ENCODE results near the gene NPY. TPM values are rescaled to one million over a fixed set of nuclear protein-coding genes. Genes with fewer than 3 reads are reported as not detected.

The NPY gene
- total RNA-seq, 1 experiment from 2014 or later: not detected

DNA sequence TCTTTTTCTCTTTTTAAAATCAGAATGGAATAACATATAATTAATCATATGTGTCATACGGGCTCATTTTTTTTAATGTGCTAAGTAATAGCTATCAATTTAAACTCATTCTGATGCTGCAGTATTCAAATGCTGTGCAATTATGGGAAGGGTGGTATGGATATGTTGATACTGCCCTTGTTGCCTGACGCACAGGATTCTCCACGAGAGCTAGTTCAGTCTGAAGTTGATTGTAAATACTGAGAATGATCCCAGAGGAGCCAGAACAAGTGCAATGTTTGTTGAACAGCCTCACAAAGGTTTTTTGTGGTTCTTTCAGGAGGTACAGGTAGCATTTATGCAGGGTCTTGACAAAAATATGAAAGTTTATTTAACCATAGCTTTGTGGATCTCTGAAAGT, 13.4 kb downstream of the NPY start:
- DNase-seq (ENCODE audit: low read depth, low spot score) (no peak), ATAC-seq (no peak)
- in situ Hi-C loops (cut with HindIII; ENCODE audit: low pct_unique_long_range_greater_than_20kb, low sequenced_read_pairs): no loop called here
- Histone ChIP-seq H3K9me3 (ENCODE audit: control insufficient read depth, insufficient read depth, low read depth, low read length) (no peaks in the 10 kb centered on the region), H3K4me3 (ENCODE audit: low read depth in 2 of 2, low read length in 2 of 2) (no peak overlapping the region), H3K27ac (ENCODE audit: low read length) (no peak overlapping the region), H3K4me1 (ENCODE audit: control insufficient read depth, insufficient read depth, low read length) (no peaks in the 10 kb centered on the region), H3K36me3 (ENCODE audit: control insufficient read depth, insufficient read depth, low read length) (no peaks in the 10 kb centered on the region), H3K27me3 (ENCODE audit: control insufficient read depth, insufficient read depth, low read length) (peaks cover 7% of the 10 kb centered on the region; the same call in 1 of the 2 replicates)
- CTCF ChIA-PET: no interaction called here
- no TSS peak for BruUV-seq (replicated peaks)
- TF ChIP-seq TCF7L2 (IDR thresholded peaks at IDR 0.05; ENCODE audit: low read depth, low read length) (no peak), POLR2AphosphoS5 (IDR thresholded peaks at IDR 0.05; ENCODE audit: low read depth, low read length) (no peak)
- TF ChIP-seq, protein P1, sequence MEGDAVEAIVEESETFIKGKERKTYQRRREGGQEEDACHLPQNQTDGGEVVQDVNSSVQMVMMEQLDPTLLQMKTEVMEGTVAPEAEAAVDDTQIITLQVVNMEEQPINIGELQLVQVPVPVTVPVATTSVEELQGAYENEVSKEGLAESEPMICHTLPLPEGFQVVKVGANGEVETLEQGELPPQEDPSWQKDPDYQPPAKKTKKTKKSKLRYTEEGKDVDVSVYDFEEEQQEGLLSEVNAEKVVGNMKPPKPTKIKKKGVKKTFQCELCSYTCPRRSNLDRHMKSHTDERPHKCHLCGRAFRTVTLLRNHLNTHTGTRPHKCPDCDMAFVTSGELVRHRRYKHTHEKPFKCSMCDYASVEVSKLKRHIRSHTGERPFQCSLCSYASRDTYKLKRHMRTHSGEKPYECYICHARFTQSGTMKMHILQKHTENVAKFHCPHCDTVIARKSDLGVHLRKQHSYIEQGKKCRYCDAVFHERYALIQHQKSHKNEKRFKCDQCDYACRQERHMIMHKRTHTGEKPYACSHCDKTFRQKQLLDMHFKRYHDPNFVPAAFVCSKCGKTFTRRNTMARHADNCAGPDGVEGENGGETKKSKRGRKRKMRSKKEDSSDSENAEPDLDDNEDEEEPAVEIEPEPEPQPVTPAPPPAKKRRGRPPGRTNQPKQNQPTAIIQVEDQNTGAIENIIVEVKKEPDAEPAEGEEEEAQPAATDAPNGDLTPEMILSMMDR (IDR thresholded peaks at IDR 0.05): no peak
- POLR2A ChIA-PET: no interaction called here
- intact Hi-C loops (cut with micrococcal nuclease; ENCODE audit: unreplicated experiment): loop anchor here (10.0 kb wide), 1 partner anchor 427 kb away; no protein-coding TSS in a partner anchor

DNA sequence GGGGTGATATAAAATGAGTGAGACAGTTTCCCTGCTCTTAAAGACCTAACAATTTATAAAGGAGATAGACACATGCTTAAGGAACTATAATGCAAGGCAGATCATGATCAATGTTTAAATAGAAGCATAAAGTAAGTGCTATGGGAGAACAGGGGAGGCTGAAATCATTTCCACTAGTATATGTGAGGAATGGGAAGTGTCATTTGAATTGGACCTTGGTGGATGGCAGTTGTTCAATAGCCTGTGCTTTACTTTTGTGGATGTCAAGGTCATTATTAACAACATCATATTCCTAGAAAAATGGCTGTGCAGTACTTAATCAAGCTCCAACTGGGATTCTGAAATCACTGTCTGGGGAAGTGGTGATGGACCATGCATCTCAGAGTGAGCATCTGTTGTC, 14.7 kb downstream of the NPY start:
- Histone ChIP-seq H3K4me1 (ENCODE audit: control insufficient read depth, insufficient read depth, low read length) (no peaks in the 10 kb centered on the region), H3K4me3 (ENCODE audit: low read depth in 2 of 2, low read length in 2 of 2) (no peak overlapping the region), H3K9me3 (ENCODE audit: control insufficient read depth, insufficient read depth, low read depth, low read length) (no peaks in the 10 kb centered on the region), H3K27ac (ENCODE audit: low read length) (no peak overlapping the region), H3K36me3 (ENCODE audit: control insufficient read depth, insufficient read depth, low read length) (no peaks in the 10 kb centered on the region), H3K27me3 (ENCODE audit: control insufficient read depth, insufficient read depth, low read length) (peaks cover 5% of the 10 kb centered on the region; the same call in 1 of the 2 replicates)
- intact Hi-C loops (cut with micrococcal nuclease; ENCODE audit: unreplicated experiment): loop anchor here (10.0 kb wide), 1 partner anchor 426 kb away; no protein-coding TSS in a partner anchor
- in situ Hi-C loops (cut with HindIII; ENCODE audit: low pct_unique_long_range_greater_than_20kb, low sequenced_read_pairs): no loop called here
- ATAC-seq (no peak), DNase-seq (ENCODE audit: low read depth, low spot score) (no peak)
- TF ChIP-seq, protein P1 (IDR thresholded peaks at IDR 0.05): no peak
- TF ChIP-seq SIN3A (IDR thresholded peaks at IDR 0.05; ENCODE audit: borderline replicate concordance, insufficient read depth, low read depth, low read length) (no peak), TCF7L2 (IDR thresholded peaks at IDR 0.05; ENCODE audit: low read depth, low read length) (no peak), POLR2AphosphoS5 (IDR thresholded peaks at IDR 0.05; ENCODE audit: low read depth, low read length) (no peak)
- TF ChIP-seq, protein P2, sequence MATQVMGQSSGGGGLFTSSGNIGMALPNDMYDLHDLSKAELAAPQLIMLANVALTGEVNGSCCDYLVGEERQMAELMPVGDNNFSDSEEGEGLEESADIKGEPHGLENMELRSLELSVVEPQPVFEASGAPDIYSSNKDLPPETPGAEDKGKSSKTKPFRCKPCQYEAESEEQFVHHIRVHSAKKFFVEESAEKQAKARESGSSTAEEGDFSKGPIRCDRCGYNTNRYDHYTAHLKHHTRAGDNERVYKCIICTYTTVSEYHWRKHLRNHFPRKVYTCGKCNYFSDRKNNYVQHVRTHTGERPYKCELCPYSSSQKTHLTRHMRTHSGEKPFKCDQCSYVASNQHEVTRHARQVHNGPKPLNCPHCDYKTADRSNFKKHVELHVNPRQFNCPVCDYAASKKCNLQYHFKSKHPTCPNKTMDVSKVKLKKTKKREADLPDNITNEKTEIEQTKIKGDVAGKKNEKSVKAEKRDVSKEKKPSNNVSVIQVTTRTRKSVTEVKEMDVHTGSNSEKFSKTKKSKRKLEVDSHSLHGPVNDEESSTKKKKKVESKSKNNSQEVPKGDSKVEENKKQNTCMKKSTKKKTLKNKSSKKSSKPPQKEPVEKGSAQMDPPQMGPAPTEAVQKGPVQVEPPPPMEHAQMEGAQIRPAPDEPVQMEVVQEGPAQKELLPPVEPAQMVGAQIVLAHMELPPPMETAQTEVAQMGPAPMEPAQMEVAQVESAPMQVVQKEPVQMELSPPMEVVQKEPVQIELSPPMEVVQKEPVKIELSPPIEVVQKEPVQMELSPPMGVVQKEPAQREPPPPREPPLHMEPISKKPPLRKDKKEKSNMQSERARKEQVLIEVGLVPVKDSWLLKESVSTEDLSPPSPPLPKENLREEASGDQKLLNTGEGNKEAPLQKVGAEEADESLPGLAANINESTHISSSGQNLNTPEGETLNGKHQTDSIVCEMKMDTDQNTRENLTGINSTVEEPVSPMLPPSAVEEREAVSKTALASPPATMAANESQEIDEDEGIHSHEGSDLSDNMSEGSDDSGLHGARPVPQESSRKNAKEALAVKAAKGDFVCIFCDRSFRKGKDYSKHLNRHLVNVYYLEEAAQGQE (IDR thresholded peaks at IDR 0.05; ENCODE audit: insufficient read depth in 1 of 2, low read depth in 2 of 2, low read length in 1 of 2): no peak
- ChIA-PET CTCF (no interaction called here), POLR2A (no interaction called here)
- BruUV-seq (replicated peaks): no TSS peak

All from Panc1 (cell line).